Measurements from ENCODE around the gene C11orf42. TPM values are rescaled to one million over a fixed set of nuclear protein-coding genes. Genes with fewer than 3 reads are reported as not detected.

Gene C11orf42
- total RNA-seq, 4 donors from 2014 or later: not detected

GRCh38 chr11:6191742-6192141 is 13.6 kb upstream of the C11orf42 start:
- no peaks in the 10 kb centered on the region for H3K36me3 ChIP-seq
- no peak overlapping the region for H3K4me3 ChIP-seq
- intact Hi-C loops (cut with DNase I; ENCODE audit: low total_unique reads) (no loop called here), in situ Hi-C loops (cut with MboI; ENCODE audit: low sequenced_read_pairs in 4 of 4) (no loop called here)
- TF ChIP-seq POLR2A (IDR thresholded peaks at IDR 0.05) (no peak), CTCF (IDR thresholded peaks at IDR 0.05 in 4 of 5, conservative IDR thresholded peaks at IDR 0.05 in 1 of 5) (no peak)
- H3K4me1 ChIP-seq: no peaks in the 10 kb centered on the region
- DNase-seq: no peak
- no peak for ATAC-seq
- no peaks in the 10 kb centered on the region for H3K27me3 ChIP-seq
- H3K27ac ChIP-seq: no peak overlapping the region
- no peaks in the 10 kb centered on the region for H3K9me3 ChIP-seq

- no peaks in the 10 kb centered on the region for H3K36me3 ChIP-seq
- DNase-seq (no peak), ATAC-seq (no peak)
- TF ChIP-seq POLR2A (IDR thresholded peaks at IDR 0.05): no peak
- no peak for TF ChIP-seq CTCF (IDR thresholded peaks at IDR 0.05 in 4 of 5, conservative IDR thresholded peaks at IDR 0.05 in 1 of 5)
- no peaks in the 10 kb centered on the region for H3K9me3 ChIP-seq
- H3K27ac ChIP-seq: no peak overlapping the region
- H3K4me3 ChIP-seq: no peak overlapping the region
- in situ Hi-C loops (cut with MboI; ENCODE audit: low sequenced_read_pairs in 4 of 4): no loop called here
- no peaks in the 10 kb centered on the region for H3K4me1 ChIP-seq
- H3K27me3 ChIP-seq: no peaks in the 10 kb centered on the region
- intact Hi-C loops (cut with DNase I; ENCODE audit: low total_unique reads): no loop called here
Observed at GRCh38 chr11:6194065-6194581, 11.2 kb upstream of the C11orf42 start.

- H3K4me3 ChIP-seq: no peak overlapping the region
- TF ChIP-seq POLR2A (IDR thresholded peaks at IDR 0.05): no peak
- TF ChIP-seq CTCF (IDR thresholded peaks at IDR 0.05 in 4 of 5, conservative IDR thresholded peaks at IDR 0.05 in 1 of 5): no peak
- DNase-seq (no peak), ATAC-seq (no peak)
- in situ Hi-C loops (cut with MboI; ENCODE audit: low sequenced_read_pairs in 4 of 4): no loop called here
- no peak overlapping the region for H3K27ac ChIP-seq
- H3K9me3 ChIP-seq: no peaks in the 10 kb centered on the region
- H3K36me3 ChIP-seq: no peaks in the 10 kb centered on the region
- H3K4me1 ChIP-seq: no peaks in the 10 kb centered on the region
- intact Hi-C loops (cut with DNase I; ENCODE audit: low total_unique reads): no loop called here
- no peaks in the 10 kb centered on the region for H3K27me3 ChIP-seq
Observed at GRCh38 chr11:6196396-6196795, 9.0 kb upstream of the C11orf42 start.

- H3K4me1 ChIP-seq: no peaks in the 10 kb centered on the region
- no peaks in the 10 kb centered on the region for H3K9me3 ChIP-seq
- intact Hi-C loops (cut with DNase I; ENCODE audit: low total_unique reads): no loop called here
- ATAC-seq (no peak), DNase-seq (no peak)
- in situ Hi-C loops (cut with MboI; ENCODE audit: low sequenced_read_pairs in 4 of 4): no loop called here
- no peak for TF ChIP-seq CTCF (IDR thresholded peaks at IDR 0.05 in 4 of 5, conservative IDR thresholded peaks at IDR 0.05 in 1 of 5)
- no peak for TF ChIP-seq POLR2A (IDR thresholded peaks at IDR 0.05)
- H3K27ac ChIP-seq: no peak overlapping the region
- H3K36me3 ChIP-seq: no peaks in the 10 kb centered on the region
- no peak overlapping the region for H3K4me3 ChIP-seq
- H3K27me3 ChIP-seq: no peaks in the 10 kb centered on the region
Observed at GRCh38 chr11:6197466-6198200, 7.7 kb upstream of the C11orf42 start.
